ENCODE data around the gene TEX26. TPM values are rescaled to one million over a fixed set of nuclear protein-coding genes. Genes with fewer than 3 reads are reported as not detected.

Gene TEX26
- total and polyA plus RNA-seq, 7 experiments from 2014 or later, result not detected

- no peaks in the 10 kb centered on the region for H3K4me1 ChIP-seq (ENCODE audit: control insufficient read depth in 2 of 2, insufficient read depth in 2 of 2, low read length in 2 of 2)
- no peak overlapping the region for H3K4me3 Mint-ChIP-seq
- ATAC-seq (no peak), DNase-seq (no peak)
- POLR2A ChIA-PET, result no interaction called here
- H3K36me3 Mint-ChIP-seq, result no peaks in the 10 kb centered on the region
- no peak overlapping the region for H3K4me3 ChIP-seq (ENCODE audit: low read length)
- intact Hi-C loops (cut with micrococcal nuclease), result no loop called here
- CTCF ChIA-PET, result no interaction called here
- no peaks in the 10 kb centered on the region for H3K27me3 ChIP-seq (ENCODE audit: control insufficient read depth in 2 of 2, insufficient read depth in 2 of 2, low read length in 2 of 2)
- H3K4me1 Mint-ChIP-seq, result peaks cover 0 to 15% (median 7%) of the 10 kb centered on the region in 7 donors
- peaks cover 0 to 3% (median 0%) of the 10 kb centered on the region in 11 donors for H3K9me3 Mint-ChIP-seq
- H3K27ac ChIP-seq (ENCODE audit: low read depth, low read length), result no peak overlapping the region
- H3K36me3 ChIP-seq (ENCODE audit: control insufficient read depth in 2 of 3, insufficient read depth in 3 of 3, low read length in 3 of 3), result no peaks in the 10 kb centered on the region
- H3K9me3 ChIP-seq (ENCODE audit: control insufficient read depth in 2 of 3, low read length in 3 of 3), result no peaks in the 10 kb centered on the region
- H3K27ac Mint-ChIP-seq, result no peak overlapping the region
- H3K27me3 Mint-ChIP-seq, result peaks cover 3 to 27% (median 9%) of the 10 kb centered on the region in 5 donors
These were observed 34.4 kb upstream of the TEX26 start for GRCh38 chr13:30898070-30898469.

- H3K4me3 Mint-ChIP-seq, result no peak overlapping the region
- peaks cover 5 to 27% (median 13%) of the 10 kb centered on the region in 5 donors for H3K27me3 Mint-ChIP-seq
- POLR2A ChIA-PET, result no interaction called here
- H3K9me3 ChIP-seq (ENCODE audit: control insufficient read depth in 2 of 3, low read length in 3 of 3), result no peaks in the 10 kb centered on the region
- H3K27ac Mint-ChIP-seq, result peak overlapping the region in 2 of 9 donors; percentile 27 to 51
- H3K4me1 ChIP-seq (ENCODE audit: control insufficient read depth in 2 of 2, insufficient read depth in 2 of 2, low read length in 2 of 2), result no peaks in the 10 kb centered on the region
- no peak overlapping the region for H3K27ac ChIP-seq (ENCODE audit: low read depth, low read length)
- no peaks in the 10 kb centered on the region for H3K27me3 ChIP-seq (ENCODE audit: control insufficient read depth in 2 of 2, insufficient read depth in 2 of 2, low read length in 2 of 2)
- H3K36me3 Mint-ChIP-seq, result no peaks in the 10 kb centered on the region
- no peaks in the 10 kb centered on the region for H3K36me3 ChIP-seq (ENCODE audit: control insufficient read depth in 2 of 3, insufficient read depth in 3 of 3, low read length in 3 of 3)
- H3K4me3 ChIP-seq (ENCODE audit: low read length), result no peak overlapping the region
- ATAC-seq (peak; percentile 22), DNase-seq (no peak)
- CTCF ChIA-PET, result no interaction called here
- H3K4me1 Mint-ChIP-seq, result peaks cover 0 to 15% (median 7%) of the 10 kb centered on the region in 7 donors
- intact Hi-C loops (cut with micrococcal nuclease), result no loop called here
- peaks cover 0 to 3% (median 0%) of the 10 kb centered on the region in 11 donors for H3K9me3 Mint-ChIP-seq
These were observed 33.7 kb upstream of the TEX26 start for GRCh38 chr13:30898678-30899241.

- no peaks in the 10 kb centered on the region for H3K9me3 ChIP-seq (ENCODE audit: control insufficient read depth in 2 of 3, low read length in 3 of 3)
- no peak overlapping the region for H3K27ac ChIP-seq (ENCODE audit: low read depth, low read length)
- ChIA-PET CTCF (no interaction called here), POLR2A (no interaction called here)
- Mint-ChIP-seq H3K4me3 (no peak overlapping the region), H3K4me1 (peaks cover under 1 to 15% (median 7%) of the 10 kb centered on the region in 7 donors), H3K36me3 (peaks cover 0 to 2% (median 0%) of the 10 kb centered on the region in 5 donors), H3K27me3 (peaks cover 22 to 44% (median 30%) of the 10 kb centered on the region in 5 donors), H3K27ac (no peak overlapping the region), H3K9me3 (peaks cover 0 to 6% (median 0%) of the 10 kb centered on the region in 11 donors)
- H3K4me1 ChIP-seq (ENCODE audit: control insufficient read depth in 2 of 2, insufficient read depth in 2 of 2, low read length in 2 of 2), result no peaks in the 10 kb centered on the region
- no peak overlapping the region for H3K4me3 ChIP-seq (ENCODE audit: low read length)
- no peaks in the 10 kb centered on the region for H3K36me3 ChIP-seq (ENCODE audit: control insufficient read depth in 2 of 3, insufficient read depth in 3 of 3, low read length in 3 of 3)
- ATAC-seq, result no peak
- intact Hi-C loops (cut with micrococcal nuclease), result no loop called here
- peaks cover 0 to 5% of the 10 kb centered on the region in 2 donors for H3K27me3 ChIP-seq (ENCODE audit: control insufficient read depth in 2 of 2, insufficient read depth in 2 of 2, low read length in 2 of 2)
- no peak for DNase-seq
These were observed 32.0 kb upstream of the TEX26 start for GRCh38 chr13:30900436-30900835.

- intact Hi-C loops (cut with micrococcal nuclease), result no loop called here
- H3K27me3 ChIP-seq (ENCODE audit: control insufficient read depth in 2 of 2, insufficient read depth in 2 of 2, low read length in 2 of 2), result peaks cover 0 to 5% of the 10 kb centered on the region in 2 donors
- Mint-ChIP-seq H3K27ac (no peak overlapping the region), H3K4me3 (no peak overlapping the region), H3K27me3 (peaks cover 26 to 44% (median 28%) of the 10 kb centered on the region in 5 donors), H3K36me3 (peaks cover 0 to 5% (median 0%) of the 10 kb centered on the region in 5 donors), H3K9me3 (peaks cover 0 to 8% (median 0%) of the 10 kb centered on the region in 11 donors), H3K4me1 (peaks cover 3 to 16% (median 10%) of the 10 kb centered on the region in 7 donors)
- no peak overlapping the region for H3K4me3 ChIP-seq (ENCODE audit: low read length)
- H3K9me3 ChIP-seq (ENCODE audit: control insufficient read depth in 2 of 3, low read length in 3 of 3), result no peaks in the 10 kb centered on the region
- ChIA-PET CTCF (no interaction called here), POLR2A (no interaction called here)
- H3K27ac ChIP-seq (ENCODE audit: low read depth, low read length), result no peak overlapping the region
- no peaks in the 10 kb centered on the region for H3K4me1 ChIP-seq (ENCODE audit: control insufficient read depth in 2 of 2, insufficient read depth in 2 of 2, low read length in 2 of 2)
- DNase-seq, result no peak
- no peak for ATAC-seq
- no peaks in the 10 kb centered on the region for H3K36me3 ChIP-seq (ENCODE audit: control insufficient read depth in 2 of 3, insufficient read depth in 3 of 3, low read length in 3 of 3)
These were observed 31.3 kb upstream of the TEX26 start for GRCh38 chr13:30900952-30901749.

DNA sequence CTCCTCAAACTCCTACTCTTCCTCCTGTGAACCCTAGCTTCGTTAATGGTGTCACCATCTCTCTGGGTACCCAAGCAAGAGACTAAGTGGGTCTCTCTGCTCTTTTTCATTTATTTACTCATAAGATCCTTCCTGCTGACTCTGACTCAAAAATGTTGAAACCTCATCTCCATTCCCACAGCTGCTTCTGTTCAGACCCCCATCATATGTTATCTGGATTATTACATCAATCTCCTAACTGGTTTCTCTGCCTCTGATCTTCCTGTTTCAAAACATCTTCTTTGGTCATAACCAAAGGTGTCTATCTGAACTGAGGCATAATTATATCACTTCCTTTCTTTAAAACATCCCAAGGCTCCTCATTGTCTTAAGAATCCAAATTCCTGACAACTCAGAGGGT lies 28.4 kb upstream of the TEX26 start:
- peaks cover 4 to 26% (median 17%) of the 10 kb centered on the region in 7 donors for H3K4me1 Mint-ChIP-seq

DNA sequence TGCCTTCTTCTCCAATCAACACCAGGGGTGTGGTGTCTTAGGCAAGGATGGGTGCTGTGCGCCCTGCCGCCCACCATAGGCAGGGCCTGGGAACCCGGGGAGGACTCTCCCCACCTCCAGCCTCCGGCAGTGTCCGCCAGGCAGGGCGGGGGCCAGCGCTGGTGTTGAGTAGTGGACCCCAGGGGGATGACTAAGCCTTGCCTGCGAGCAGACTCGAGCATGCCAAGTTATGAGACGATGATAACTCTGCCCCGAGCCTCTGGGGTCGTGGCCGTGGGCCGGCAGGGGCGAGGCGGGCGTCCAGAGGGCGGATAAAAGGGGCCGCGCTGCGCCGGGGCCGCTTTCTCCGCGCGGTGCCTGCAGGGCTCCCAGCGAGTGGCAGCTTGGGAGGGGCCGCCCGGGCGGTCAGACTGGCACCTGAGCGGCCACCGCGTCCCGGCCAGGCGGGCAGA lies 26.5 kb upstream of the TEX26 start, which contains the start of gene MEDAG:
MEDAG (plus strand) TSS at position 340 of the 452 bp plus-strand sequence. CDS start 245 bp downstream, outside the sequence.
- ChIA-PET POLR2A (no interaction called here), CTCF (no interaction called here)
- H3K27me3 ChIP-seq (ENCODE audit: control insufficient read depth in 2 of 2, insufficient read depth in 2 of 2, low read length in 2 of 2), result peaks cover 3 to 5% of the 10 kb centered on the region in 2 donors
- H3K27ac ChIP-seq (ENCODE audit: low read depth, low read length), result no peak within 1 kb of the TSS
- H3K4me3 ChIP-seq (ENCODE audit: low read length), result no peak within 1 kb of the TSS
- ATAC-seq (no peak), DNase-seq (no peak)
- Mint-ChIP-seq H3K27ac (no peak within 1 kb of the TSS), H3K4me1 (peaks cover 2 to 18% (median 16%) of the 10 kb centered on the region in 7 donors), H3K9me3 (peaks cover 0 to 5% (median 0%) of the 10 kb centered on the region in 11 donors), H3K27me3 (peaks cover 40 to 74% (median 50%) of the 10 kb centered on the region in 5 donors), H3K36me3 (peaks cover 0 to 5% (median 0%) of the 10 kb centered on the region in 5 donors), H3K4me3 (peak within 1 kb of the TSS in 6 of 10 donors; percentile 8 to 64 (median 18))
- no peaks in the 10 kb centered on the region for H3K36me3 ChIP-seq (ENCODE audit: control insufficient read depth in 2 of 3, insufficient read depth in 3 of 3, low read length in 3 of 3)
- H3K4me1 ChIP-seq (ENCODE audit: control insufficient read depth in 2 of 2, insufficient read depth in 2 of 2, low read length in 2 of 2), result no peaks in the 10 kb centered on the region
- H3K9me3 ChIP-seq (ENCODE audit: control insufficient read depth in 2 of 3, low read length in 3 of 3), result no peaks in the 10 kb centered on the region
- intact Hi-C loops (cut with micrococcal nuclease), result no loop called here

More for the DNA sequence above, 28.4 kb upstream of the TEX26 start:
- Mint-ChIP-seq H3K27me3 (peaks cover 40 to 62% (median 50%) of the 10 kb centered on the region in 5 donors), H3K9me3 (peaks cover 0 to 5% (median 0%) of the 10 kb centered on the region in 11 donors), H3K36me3 (peaks cover 0 to 5% (median 0%) of the 10 kb centered on the region in 5 donors), H3K4me3 (no peak overlapping the region), H3K27ac (no peak overlapping the region)
- Histone ChIP-seq H3K9me3 (ENCODE audit: control insufficient read depth in 2 of 3, low read length in 3 of 3) (no peaks in the 10 kb centered on the region), H3K4me1 (ENCODE audit: control insufficient read depth in 2 of 2, insufficient read depth in 2 of 2, low read length in 2 of 2) (no peaks in the 10 kb centered on the region), H3K27me3 (ENCODE audit: control insufficient read depth in 2 of 2, insufficient read depth in 2 of 2, low read length in 2 of 2) (peaks cover 3 to 5% of the 10 kb centered on the region in 2 donors), H3K36me3 (ENCODE audit: control insufficient read depth in 2 of 3, insufficient read depth in 3 of 3, low read length in 3 of 3) (no peaks in the 10 kb centered on the region), H3K4me3 (ENCODE audit: low read length) (no peak overlapping the region), H3K27ac (ENCODE audit: low read depth, low read length) (no peak overlapping the region)
- POLR2A ChIA-PET, result no interaction called here
- intact Hi-C loops (cut with micrococcal nuclease), result no loop called here
- ATAC-seq (no peak), DNase-seq (no peak)
- CTCF ChIA-PET, result no interaction called here
